GM18511 (cell line): ENCODE results near the gene SMAD5.

Experiments used
- ATAC-seq: cut with Tn5 transposase; IDR thresholded peaks from one replicate; pipeline ENCODE4 v1.9.1; 2021; ENCODE audit warnings: mild to moderate bottlenecking, moderate library complexity; ENCODE audit not compliant: unreplicated experiment

Gene SMAD5

DNA sequence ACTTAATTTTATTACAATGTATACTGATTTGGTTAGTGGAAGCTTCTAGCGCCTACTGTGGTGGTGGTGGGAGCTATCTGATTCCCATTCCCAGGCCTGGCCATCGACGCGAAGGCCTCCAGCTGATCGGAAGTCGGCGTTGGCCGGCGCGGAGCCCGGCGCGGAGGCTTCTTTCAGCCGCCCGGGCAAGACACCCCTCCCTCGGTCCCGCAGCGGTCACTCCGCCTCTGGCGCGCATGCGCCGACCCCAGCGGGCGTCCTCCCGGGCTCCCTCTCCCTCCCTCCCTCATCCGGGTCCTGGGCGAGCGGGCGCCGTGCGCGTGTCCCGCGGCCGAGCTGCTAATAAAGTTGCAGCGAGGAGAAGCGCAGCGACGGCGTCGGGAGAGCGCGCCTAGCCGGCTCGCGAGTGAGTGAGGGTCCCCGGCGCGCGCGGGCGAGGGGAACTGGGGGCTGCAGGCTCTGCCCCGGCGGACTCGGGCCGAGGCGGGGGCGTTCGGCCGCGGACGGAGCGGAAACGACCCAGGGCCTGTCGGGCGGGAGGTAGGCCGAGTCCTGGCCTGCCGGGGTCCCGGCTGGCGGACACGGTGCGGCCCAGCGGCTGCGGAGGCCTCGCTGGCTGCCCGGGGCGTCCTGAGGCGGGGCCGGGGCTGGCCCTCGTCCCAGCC, at the start of gene SMAD5:
TSS of gene SMAD5 (plus strand) at position 289 of the 665 bp plus-strand sequence. CDS start 20,916 bp downstream, outside the sequence.
- peak; percentile 95 for ATAC-seq

- no peak for ATAC-seq
Observed at GRCh38 chr5:136084698-136085097, 47.9 kb upstream of the SMAD5 start.

- no peak for ATAC-seq
Observed at GRCh38 chr5:136086783-136087566, 45.7 kb upstream of the SMAD5 start.

GRCh38 chr5:136087961-136088871, 44.4 kb upstream of the SMAD5 start:
- ATAC-seq = no peak

DNA sequence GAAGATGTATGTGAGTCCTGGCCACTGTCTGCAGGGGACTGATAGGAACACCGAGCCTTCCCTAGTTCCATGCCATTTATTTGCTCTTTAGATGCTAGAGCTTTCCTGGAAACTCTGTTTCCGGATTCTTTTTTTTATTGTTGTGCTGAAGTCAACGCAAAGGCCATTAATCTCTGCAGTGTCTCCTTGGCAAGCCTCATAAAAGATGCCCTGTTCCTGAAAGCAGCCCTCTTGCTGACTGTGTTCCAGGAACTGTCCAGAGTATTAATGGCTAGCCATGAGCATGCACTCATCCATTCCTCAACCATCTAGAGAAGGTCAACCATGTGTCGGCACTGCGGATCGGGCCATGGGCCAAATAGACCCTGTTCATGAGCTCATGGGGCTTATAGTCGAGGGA, 42.9 kb upstream of the SMAD5 start:
- no peak for ATAC-seq

DNA sequence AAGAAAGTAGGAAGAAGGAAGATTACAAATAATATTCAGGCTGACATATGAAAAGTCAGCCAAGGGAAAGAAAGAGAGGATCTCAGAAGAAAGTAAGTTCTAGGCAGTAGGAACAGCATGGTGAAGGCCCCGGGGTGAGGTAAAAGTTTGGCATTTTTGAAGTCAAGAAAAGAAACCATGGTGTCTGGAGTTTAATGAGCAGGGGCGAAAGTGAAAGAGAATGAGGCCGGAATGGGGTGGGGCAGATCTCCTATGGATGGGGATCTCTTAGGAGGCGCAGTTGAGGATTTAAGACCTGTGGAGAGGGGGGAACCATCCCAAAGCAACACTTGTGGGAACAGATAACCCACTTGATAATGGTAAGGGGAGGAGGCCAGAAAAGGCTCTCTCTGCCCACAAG, 42.3 kb upstream of the SMAD5 start:
- ATAC-seq = no peak

- no peak for ATAC-seq
Observed at GRCh38 chr5:136094189-136094912, 38.3 kb upstream of the SMAD5 start.

DNA sequence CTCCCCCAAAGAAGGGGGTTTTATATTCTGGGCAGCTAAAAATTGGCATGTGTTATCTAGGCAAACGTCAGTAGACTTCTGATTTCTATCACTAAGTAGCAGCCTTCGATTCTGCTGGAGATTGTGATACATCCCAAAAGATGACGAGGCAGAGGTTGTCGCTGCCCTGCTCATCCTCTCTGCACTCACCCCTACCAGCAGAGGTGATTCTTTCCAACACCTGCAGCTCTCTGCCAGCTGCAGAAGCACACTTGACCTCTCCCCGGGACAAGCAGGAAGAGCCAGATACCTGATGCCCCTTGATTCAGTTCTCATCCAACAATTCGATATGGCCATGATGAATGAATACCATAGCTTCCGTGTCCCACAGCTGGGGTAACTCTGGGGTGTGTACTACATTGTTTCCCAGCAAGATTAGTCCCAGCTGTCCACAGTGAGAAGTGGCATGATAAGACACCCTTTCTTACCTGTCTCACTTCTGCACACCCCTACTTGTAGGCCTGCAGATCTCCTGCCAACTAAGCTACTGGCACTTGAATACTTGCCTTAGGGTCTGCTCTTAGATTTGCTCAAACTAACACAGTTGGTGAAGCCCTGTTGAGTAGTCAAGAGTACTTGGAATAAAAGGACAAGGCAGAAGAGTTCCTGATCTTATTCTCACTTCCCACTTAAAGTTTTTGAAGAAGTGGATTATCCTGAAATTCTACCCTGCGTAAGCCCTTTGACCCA, 37.6 kb upstream of the SMAD5 start:
- ATAC-seq = no peak

GRCh38 chr5:136098176-136098575, 34.5 kb upstream of the SMAD5 start:
- no peak for ATAC-seq

DNA sequence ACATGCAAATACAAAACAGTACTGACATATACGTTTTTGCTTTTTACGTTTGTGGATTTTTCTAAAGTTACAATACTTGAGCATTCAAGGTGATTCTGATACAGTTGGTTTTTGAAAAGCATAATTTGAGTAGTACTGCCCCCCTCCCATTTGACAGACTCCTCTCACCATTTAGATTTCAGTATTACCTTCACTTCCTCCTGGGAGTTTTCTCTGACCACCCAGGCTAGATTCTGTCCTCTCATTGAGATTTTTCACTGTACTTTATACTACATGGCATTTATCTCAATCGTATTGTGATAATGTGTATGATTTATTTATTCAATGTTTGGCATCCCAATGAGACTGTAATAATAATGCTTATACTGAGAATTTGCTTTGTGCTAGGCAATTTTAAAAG, 32.8 kb upstream of the SMAD5 start:
- ATAC-seq = no peak

DNA sequence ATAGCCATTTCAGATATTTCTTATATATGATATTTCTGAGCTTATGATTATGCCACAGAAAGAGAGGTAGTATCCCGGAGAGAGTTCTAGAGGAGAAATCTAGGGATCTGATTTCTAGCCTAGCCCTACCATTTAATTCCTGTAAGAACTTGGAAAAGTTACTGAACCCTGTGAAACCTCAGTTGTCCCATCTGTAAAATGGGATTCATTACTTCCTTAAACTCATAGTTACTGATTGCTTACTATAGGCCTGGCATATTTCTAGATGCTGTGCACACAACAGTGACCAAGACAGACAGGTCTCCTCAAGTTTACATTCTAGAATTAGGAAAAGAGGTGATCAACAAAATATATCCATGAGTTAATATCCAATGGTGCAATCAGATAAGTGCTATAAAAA, 30.8 kb upstream of the SMAD5 start:
- no peak for ATAC-seq

GRCh38 chr5:136103118-136103517, 29.5 kb upstream of the SMAD5 start:
- ATAC-seq = peak; percentile 77

GRCh38 chr5:136104306-136104965, 28.2 kb upstream of the SMAD5 start:
- ATAC-seq = no peak

- no peak for ATAC-seq
Observed at GRCh38 chr5:136106351-136107031, 26.2 kb upstream of the SMAD5 start.

GRCh38 chr5:136108180-136108611, 24.4 kb upstream of the SMAD5 start:
- ATAC-seq = peak; percentile 63

GRCh38 chr5:136108766-136109165, 23.9 kb upstream of the SMAD5 start:
- ATAC-seq = no peak

GRCh38 chr5:136109453-136110135, 23.1 kb upstream of the SMAD5 start:
- ATAC-seq = no peak

GRCh38 chr5:136113606-136114005, 19.0 kb upstream of the SMAD5 start:
- ATAC-seq = no peak
